GM12864 (cell line): Measurements from ENCODE around the gene AGL.

Experiments used
- DNase-seq: peaks from one replicate; pipeline ENCODE4 v3.0.0-alpha.2; 2011; ENCODE audit warnings: low read depth
- H3K4me3 ChIP-seq: 2 replicates; pipeline ENCODE4 v1.5.1; 2011; ENCODE audit warnings: mild to moderate bottlenecking, low read depth, low read length, control low read depth
- TF ChIP-seq, protein P1 (sequence below): IDR thresholded peaks from 2 replicates; pipeline ENCODE4 v1.5.1; 2011; ENCODE audit warnings: low read depth, mild to moderate bottlenecking, moderate library complexity, low read length, control low read depth, inconsistent platforms; ENCODE audit errors: missing control alignments

The AGL gene

DNA sequence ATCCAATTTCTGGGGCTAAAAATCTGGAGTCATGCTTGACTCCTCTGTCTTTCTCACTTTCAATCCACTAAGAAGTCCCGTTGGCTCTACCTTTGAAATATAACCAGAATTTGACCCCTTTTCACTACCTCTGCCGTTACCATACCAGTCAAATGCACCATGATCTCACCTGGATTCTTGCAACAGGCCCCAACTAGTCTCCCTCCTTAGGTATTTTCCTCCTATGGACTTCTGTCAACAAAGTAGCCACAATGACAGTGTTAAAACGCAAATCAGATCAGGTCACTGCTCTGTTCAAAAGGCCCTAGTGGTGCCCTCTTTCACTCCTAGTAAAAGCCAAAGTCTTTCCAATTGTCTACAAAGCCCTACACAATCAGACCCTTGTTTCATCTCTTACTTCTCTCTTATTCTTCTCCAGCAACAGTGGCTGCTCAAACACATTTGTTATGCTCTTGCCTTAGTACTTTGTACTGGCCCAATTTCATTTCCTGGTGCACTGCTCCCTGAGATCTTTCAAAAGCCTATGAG, 35.7 kb upstream of the AGL start:
- no peak for DNase-seq
- TF ChIP-seq, protein P1, sequence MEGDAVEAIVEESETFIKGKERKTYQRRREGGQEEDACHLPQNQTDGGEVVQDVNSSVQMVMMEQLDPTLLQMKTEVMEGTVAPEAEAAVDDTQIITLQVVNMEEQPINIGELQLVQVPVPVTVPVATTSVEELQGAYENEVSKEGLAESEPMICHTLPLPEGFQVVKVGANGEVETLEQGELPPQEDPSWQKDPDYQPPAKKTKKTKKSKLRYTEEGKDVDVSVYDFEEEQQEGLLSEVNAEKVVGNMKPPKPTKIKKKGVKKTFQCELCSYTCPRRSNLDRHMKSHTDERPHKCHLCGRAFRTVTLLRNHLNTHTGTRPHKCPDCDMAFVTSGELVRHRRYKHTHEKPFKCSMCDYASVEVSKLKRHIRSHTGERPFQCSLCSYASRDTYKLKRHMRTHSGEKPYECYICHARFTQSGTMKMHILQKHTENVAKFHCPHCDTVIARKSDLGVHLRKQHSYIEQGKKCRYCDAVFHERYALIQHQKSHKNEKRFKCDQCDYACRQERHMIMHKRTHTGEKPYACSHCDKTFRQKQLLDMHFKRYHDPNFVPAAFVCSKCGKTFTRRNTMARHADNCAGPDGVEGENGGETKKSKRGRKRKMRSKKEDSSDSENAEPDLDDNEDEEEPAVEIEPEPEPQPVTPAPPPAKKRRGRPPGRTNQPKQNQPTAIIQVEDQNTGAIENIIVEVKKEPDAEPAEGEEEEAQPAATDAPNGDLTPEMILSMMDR: no peak
- no peak overlapping the region for H3K4me3 ChIP-seq

DNA sequence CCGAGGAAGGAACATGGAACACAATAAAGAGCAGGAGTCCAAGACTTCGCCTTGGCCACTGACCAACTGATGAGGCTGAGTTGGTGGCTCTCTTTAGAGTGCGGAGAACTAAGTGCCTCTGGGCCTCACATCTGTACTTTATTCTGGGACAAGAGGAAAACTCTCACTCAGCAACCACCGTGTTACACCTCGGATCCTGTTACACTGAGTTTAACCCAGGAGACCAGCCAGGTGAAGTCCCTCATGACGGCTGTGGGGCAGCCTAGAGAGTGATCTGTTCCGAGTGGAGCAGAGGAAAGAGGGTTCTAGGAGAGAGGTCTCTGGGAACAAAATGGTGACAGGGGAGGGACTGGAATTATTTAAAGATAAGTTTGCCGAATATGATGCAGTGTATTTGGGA, 33.5 kb upstream of the AGL start:
- no peak for DNase-seq
- TF ChIP-seq, protein P1: no peak

DNA sequence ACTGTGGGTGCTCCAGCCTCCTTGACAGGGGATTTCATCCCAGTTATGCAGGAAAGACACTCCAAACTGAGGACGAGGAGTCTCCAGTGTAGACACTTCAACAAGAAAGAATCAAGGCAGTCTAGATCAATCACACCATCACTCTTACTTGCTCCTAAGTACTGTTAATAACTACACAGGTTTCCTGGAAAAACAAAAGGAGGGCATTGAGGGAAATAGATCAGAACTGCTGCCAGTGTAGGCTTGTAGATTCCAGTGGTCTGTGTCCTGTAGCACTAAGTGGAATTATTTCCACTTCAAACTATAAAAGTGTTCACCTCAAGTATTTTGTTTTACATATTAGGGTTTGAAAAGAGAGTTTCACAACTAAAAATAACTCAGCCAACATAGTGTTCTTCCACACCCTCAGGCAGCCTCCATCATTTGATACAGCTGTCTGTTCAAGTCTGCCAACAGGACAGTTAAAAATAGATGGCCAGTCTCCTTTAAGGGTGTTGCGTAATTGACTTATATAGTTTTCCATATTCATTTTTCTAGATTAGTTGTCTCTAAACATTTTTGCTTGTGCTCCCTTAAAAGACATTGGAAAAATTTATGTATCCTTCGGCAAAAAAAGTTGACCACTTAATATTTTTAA, 32.0 kb upstream of the AGL start:
- TF ChIP-seq, protein P1: no peak
- H3K4me3 ChIP-seq: no peak overlapping the region
- no peak for DNase-seq

More for the DNA sequence above, 33.5 kb upstream of the AGL start:
- no peak overlapping the region for H3K4me3 ChIP-seq

DNA sequence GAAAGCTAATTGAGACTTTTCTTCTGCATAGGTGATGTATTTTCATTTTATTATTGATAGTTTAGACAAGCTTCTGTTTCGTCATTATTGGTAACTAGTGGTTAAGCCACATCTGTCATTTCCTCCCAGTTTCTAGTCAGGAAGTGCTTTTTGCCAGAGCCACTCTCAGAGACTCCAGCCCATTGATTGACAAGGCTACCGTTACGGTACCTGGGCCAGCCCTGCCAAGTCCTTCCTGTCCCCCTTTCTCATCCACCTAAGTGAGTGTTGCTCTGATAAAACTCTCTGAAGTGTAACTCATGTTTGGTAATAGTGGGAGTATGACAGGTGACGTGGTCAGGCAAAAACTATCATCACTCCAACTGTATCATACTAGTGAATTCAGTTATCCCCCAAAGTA, 29.6 kb upstream of the AGL start:
- TF ChIP-seq, protein P1: no peak
- H3K4me3 ChIP-seq: no peak overlapping the region
- peak; percentile 29 for DNase-seq

DNA sequence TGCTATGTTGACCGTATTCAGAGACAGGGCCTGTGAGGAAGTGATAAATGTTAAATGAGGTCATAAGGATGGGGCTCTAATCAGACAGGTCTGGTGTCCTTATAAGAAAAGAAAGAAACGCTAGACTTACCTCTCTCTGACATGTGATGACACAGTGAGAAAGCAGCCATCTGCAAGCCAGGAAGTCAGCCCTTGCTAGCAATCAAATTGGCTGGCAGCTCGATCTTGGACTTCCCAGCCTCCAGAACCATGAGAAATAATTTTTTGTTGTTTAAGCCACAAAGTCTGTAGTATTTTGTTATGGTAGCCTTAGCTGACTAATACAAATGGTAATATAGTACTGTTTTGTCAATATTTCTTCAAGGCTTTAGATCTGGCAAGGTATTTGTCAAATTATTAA, 25.1 kb upstream of the AGL start:
- no peak overlapping the region for H3K4me3 ChIP-seq
- TF ChIP-seq, protein P1: no peak
- DNase-seq: no peak

DNA sequence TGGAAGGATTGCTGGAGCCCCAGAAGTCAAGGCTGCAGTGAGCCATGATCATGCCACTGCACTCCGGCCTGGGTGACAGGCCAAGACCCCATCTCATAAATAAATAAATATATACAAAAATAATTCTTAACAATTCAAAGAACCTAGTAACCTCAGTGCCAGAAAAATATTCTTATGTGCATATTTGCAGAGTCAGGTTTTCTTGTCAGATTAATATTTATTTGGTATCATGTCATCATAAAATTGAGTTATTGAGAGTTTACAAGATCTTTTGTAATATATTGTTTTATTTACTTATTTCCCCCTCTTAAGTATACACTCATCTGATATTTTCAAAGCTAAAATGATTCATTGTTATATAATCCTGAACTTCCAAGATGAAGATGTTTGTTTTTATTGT, 24.5 kb upstream of the AGL start:
- no peak overlapping the region for H3K4me3 ChIP-seq
- TF ChIP-seq, protein P1: no peak
- DNase-seq: no peak

DNA sequence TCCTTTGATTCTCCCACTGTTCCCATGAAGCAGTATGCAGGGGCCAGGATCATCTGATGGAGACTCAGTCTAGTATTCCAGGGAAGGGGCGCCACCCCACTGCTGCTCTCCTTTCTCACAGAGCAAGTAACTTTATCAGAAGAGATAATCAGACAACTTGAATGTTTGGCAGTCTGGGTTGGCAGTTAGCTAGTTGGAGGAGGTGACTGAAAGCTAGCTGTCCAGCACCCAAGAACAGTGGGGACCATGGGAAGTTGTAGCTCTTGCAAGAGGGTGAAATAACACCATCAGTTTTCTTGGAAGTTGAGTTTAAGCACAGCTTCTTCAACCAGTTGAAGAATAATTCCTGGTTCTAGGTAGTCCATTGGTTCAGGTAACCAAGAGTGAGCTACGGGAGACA, 22.2 kb upstream of the AGL start:
- H3K4me3 ChIP-seq: no peak overlapping the region
- no peak for DNase-seq
- TF ChIP-seq, protein P1: no peak
